Stimulated activated CD4-positive, alpha-beta T cell treated with anti-CD3 and anti-CD28 coated beads, Interleukin-15, amount 100 ng/mL, for 48 hours (primary cell): Measurements from ENCODE around the gene KCNQ1.
A peak's percentile ranks its signal among the peaks of the same experiment; 100 is the strongest.

ENCODE experiments used
- DNase-seq, 2 donors: peaks; one replicate each; pipeline ENCODE4 v3.0.0-alpha.2; 2020; ENCODE audit warnings: low read depth in 2 of 2

The KCNQ1 gene

DNA sequence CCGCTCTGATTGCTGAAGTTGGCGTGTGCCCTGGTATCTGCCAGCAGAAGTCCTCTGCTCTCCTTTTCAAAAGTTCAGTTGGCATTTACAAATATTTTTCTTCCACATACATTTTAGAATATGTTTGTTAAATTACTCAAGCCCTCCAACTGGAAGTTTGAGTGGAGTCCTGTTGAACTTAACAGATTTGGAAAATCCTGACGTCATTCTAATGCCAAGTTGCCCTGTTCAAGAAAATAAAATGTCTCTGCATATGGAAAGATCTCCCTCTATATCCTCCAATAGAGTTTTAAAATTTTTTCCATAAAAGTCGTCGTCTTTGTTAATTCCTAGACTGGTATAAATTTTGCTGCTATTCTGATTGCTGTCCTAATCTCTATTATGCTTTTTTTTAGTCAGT, 251.6 kb downstream of the KCNQ1 start:
- no peak for DNase-seq

DNA sequence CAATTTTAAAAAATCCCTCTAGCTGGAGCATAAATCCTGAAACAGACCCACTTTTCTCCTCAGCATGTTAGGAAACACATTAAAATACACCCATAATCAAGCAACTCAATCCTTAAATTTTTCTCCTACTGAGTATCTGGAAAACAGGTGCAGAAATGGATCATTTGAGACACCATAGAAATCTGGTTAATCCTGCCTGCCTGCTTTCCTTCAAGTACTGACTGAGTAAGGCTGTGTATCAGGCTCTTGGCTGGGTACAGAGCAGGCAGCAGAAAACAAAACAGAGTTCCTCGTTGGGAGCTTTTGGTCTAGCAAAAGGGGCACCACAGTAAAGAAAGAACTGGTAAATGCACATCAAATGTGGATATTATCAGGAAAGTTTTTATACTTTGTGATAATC, 253.1 kb downstream of the KCNQ1 start:
- no peak for DNase-seq

DNA sequence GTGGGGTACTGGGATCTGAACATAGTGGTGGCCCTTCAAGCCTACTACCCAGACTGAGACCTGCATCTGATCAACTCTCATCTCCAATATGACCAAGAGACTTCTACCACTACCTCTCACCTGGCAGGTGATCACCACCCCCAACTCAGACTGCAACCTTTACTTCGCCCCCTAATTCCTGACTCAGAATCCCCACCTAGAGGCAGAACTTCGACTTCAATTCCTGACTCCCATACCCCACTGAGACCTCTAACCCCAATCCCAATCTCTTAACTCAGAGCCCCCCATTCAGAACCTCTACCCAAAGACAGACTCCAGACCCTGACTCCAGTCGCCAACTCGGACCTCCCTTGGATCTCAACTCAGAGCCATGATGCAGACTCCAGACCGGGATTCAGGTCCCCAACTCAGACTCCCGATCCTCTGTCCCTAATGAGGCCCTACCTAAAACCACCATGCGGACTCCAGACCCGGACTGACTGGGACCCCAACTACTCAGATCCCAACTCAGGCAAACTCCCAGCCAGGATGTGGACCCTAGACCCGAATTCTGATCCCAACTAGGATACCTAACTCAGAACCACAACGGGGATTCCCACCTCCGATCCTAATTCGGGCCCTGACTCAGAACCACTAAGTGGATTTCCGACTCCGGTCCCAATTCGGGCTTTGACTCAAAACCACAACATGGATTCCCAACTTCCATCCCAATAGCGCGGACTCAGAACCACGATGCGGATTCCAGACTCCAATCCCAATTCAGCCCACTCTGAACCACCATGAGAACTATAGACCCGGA, 253.8 kb downstream of the KCNQ1 start:
- DNase-seq = no peak

DNA sequence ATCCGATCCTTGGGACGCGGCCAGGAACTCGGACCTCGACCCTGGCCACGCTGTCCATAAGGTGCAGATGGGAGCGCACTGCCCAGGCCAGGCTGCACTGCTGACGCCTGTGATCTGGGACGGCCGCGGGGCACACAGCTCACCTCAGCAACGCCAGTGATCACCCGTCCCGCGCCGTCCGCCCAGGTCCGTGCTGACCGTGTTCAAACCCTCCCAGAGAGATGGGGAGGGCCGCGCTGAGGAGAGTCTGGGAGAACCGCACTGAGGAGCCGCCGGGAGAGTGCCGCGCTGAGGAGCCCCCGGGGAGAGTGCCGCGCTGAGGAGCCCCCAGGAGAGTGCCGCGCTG, 254.3 kb downstream of the KCNQ1 start:
- no peak for DNase-seq

DNA sequence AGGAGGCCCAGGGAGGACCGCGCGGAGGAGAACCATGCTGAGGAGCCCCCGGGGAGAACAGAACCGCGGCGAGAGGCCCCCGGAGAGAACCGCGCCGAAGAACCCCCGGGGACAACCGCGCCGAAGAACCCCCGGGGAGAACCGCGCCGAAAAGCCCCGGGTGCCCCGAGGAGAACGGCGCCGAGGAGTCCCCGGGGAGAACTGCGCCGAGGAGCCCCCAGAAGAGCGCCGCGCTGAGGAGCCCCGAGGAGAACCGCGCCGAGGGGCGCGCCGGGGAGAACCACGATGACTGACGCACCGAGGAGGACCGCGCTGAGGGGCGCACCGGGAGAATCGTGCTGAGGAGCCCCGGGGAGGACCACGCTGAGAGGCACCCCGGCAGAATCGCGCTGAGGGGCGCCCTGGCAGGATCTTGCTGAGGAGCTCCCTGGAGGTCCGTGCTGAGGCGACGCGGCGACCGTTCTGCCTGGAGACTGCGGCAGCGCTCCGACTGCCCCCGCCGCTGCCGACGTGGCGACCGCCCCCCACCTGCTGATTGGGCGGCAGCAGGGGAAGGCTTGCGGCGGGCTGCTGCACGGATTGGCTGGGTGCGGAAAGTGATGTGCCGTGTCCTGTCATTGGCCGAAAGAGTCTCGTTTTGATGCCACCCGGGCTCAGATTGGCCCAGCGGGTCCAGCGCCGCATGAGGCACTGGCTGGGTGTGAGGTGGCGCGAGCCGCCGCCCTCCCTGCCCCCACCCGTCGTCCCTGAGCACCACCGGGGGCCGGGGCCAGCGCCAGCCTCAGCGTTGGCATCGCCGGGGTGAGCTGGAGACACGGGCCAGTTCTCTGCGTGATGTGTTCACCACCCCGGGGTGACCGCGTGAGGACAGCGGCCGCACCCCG, 255.0 kb downstream of the KCNQ1 start, which contains the start of gene KCNQ1OT1:
KCNQ1OT1 (minus strand) TSS at position 464 of the 884 bp plus-strand sequence.
- DNase-seq = peak; percentile 75 to 77

DNA sequence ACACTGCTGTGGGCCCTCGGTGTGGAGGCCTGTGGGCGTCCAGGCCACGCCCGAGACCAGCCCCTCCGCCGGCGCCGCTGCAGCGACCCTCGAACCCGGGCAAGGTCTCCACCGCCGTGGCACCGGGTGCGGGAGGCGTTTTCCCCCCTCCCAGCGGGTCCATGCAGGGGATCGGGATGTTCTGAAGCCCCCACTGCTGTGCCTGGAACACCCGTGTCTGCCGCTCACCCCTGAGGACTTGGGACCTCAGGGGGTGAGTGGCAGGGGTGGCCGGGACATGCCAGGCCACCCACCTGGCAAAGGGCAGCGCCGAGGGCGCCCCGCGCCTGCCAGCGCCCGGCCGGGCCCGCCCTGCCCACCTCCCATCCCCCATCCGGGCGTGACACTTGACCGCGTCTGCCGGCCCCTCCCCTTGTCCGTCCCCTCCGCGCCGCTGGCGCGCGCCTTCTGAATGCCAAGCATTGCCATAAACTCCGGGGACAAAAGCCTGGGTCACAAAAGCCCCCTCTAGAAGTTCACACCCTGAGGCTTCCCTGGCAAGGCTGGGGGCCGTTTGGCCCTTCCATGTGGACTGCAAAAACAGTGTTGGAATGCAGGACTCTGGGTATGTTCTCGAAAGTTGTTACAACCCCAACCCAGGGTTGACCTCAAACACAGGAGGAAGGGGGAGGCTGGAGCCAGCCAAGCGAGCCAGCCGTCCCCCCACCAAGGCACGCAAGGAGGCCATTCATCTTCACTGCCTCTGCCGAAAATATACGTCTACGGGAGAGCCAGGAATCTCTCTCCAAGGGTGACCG, 255.8 kb downstream of the KCNQ1 start:
- peak in 1 of 2 donors; percentile 14 for DNase-seq

DNA sequence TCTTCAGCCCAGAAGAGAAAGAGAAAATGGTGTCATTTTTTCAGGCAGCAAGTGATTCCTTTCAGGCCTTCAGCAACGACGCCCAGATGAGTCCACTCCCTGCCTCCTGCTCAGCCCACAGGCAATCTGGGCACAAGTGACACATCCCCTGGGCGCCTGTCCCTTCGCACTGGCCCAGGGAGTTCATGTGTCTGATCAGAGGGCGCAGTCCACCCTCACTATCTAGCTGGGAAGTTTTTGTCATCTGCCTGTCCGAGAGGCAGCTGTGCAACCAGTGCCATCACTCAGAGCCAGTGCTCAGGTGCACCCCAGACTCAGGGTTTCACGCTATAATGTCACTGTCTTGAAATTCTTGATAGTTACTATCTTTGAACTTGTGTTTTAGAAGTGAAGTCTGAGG, 256.4 kb downstream of the KCNQ1 start:
- DNase-seq = no peak

DNA sequence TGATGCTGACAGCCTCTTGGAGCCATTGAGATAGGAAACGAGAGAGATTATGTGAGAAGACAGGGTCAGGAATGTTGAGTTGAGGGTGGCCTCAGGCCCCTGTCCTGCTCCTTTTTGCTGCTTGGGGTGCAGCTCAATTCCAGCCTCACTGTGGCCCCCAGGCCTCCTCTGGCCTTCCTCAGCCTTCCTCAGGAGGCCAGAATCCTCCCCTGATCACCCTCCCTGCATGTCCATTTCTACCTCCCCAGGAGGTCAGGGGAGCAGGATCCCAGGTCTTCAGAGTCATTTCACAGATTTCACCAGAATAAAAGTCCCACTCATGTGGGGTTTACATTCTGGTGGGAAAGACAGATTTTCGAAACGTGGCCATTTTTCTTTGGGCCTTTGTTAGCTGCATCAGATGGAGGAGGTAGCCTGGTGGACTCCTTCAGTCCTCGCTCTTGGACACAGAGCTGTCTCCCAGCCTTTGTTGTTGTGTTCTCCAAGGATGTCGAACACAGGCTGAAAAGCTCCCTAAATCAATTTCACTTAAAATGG, 257.2 kb downstream of the KCNQ1 start:
- DNase-seq = no peak

DNA sequence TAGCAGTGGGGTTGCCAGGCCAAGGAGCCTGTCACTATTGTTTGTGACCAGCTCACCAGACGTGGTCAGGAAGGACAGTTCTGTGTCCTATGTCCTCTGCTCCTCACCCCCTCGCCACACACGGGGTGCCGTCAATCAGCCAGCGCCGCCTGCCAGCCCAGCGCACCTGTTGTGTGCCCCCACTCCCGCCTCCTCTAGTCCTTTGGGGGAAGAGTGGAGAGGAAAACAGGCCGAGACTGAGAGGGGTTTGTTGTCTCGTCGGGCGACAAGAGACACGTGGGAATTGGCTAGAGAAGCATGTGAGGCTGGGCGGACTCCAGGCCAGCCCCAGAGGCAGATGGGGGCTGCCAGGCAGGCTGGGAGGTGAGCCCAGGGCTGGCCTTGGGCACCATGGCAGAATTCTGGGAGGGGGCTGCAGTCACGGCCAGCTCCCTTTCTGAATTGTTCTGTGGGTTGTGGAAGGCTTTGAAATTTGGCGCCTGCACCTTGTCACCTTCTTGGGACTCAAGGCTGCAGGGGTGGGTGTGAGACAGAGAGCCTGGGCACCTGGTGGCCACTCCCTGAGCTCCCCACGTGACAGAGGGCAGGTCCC, 258.1 kb downstream of the KCNQ1 start:
- DNase-seq = no peak

DNA sequence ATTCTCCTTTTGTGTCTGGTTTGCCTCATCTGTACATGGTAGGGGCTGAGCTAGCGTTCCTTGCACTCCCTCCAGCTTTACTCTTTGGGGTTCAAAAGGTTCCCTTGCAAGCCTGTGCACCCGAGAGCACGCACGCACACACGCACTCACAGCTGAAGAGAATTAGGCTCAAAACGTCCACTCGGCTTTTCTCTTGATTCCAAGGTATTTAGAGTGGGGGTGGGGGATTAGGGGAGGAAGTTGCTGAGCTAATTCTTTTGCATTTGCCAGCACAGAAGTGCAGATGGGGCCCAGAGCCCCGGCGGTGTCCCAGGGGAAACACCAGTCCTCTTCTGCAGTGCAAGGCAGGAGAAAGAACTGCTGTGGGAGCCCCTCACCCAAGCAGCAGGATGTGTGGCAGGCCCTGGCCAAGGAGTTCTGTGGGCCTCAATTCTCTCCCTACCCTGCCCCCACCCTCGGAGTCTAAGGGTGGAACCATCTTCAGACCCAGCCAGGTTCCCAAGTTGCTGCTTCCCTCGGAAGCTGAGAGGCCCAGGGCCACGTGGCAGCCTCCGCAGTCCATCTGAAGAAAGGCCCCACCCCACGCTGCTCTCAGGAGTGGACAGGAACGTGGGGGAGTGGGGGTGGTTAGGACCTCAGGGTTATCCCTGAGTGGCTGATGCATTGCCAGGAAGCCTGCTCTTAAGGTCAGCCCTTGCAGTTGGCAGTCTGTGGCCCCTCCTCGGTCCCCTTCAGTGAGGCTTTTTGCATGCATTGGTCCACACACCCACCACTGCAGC, 258.7 kb downstream of the KCNQ1 start:
- DNase-seq = no peak

DNA sequence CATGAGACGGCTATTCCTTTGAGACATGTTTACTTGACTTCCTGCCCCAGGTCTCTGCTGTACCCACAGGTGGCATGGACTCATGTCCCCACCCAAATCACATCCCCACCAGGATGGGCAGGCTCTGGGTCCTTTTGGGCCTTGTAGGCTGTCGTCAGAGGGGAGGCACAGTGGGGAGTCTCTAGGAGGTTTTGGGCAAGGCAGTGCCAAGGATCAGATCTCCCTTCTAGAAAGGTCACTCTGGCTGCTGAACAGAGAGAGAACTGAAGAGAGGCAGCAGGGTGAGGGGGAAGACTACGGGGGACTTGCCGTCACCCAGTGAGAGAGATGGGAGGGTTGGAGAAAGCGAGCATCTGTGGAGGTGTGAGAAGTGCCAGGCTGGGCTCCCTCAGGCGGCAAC, 259.5 kb downstream of the KCNQ1 start:
- DNase-seq = no peak

DNA sequence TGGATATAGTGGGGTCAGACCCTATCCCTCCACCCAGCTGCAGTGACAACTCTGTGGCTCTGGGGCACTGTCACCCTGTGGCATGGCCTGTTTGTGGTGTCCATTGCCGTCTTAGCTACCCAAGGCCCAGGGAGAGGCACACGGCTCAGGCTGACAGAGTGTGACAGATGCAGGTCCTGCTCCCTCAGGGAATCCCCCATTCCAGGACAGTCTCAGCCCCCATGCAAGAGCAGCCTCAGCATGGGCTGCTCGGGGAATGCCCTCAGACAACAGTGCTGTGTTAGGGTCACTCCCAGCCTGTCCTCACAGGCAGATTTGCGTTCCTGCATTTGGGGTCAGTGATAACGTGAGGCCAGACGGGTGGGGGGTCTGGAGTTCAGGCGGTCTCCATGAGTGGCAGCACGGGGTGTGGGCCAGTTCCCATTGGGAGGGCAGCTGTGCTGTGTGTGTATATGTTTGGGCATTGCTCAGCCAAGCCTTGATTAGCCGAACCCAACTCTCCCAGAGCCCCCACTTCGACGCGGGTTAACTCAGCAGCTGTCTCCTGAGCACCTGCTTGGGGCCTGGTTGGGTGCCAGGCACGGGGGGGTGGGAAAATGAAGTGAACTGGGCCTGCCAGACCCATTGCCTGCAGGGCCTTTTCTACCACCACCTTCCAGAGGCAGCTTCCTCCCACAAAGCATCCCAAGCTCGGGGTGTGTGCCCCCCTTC, 260.2 kb downstream of the KCNQ1 start:
- no peak for DNase-seq

DNA sequence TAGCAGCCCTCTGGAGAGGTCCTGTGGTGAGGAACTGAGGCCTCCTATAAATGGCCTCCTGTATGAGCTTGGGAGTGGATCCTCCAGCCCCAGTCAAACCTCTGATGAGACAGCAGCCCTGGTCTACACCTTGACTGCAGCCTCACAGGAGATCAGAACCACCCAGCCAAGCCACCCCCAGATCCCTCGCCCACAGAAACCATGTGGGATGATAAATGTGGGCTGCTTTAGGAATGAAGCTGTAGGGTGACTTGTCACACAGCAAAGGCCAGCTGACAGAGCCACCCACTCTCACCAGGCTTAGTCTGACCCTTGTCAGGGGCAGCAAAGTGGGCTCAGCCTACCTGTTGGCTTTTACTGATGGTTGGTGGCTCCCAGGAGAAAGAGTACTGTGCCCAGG, 261.5 kb downstream of the KCNQ1 start:
- DNase-seq = no peak

DNA sequence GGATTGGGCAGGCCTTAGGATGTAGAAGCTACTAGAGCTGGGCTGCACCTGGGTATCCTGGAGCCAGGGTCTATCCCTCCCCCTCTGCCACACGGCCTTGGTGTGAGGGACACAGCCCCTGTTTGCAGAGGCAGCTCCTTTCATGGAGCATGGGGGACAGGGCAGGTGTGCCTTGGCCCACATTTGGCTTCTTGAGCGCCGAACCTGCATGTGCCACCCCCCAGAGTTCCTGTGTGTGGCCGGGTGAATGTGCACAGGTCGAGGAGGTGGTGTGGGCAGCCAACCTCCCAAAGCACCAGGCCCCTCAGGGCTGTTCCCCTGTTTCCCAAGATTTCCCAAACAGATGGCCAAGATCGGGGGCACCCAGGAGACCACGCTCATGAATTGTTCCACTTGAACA, 262.9 kb downstream of the KCNQ1 start:
- DNase-seq = no peak

DNA sequence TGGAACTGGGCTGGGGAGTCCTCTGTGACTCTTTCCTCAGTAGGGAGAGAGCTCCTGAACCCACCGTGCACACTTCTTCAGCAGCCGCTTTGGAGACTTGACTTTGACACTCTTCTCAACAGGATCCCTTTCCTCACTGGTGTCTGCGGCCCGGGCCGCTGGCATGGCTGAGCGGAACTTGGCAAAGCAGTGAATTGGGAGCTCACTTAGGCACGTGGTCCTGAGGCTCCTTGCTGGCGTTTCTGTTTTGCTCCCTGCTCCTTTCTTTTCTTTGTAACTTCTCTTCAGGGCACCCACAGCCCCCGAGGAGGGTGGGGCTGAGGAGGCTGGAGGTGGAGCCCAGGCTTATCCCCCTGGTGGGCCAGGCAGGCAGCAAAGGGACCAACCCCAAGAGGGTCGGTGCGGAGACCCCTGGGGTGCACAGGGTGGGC, 263.4 kb downstream of the KCNQ1 start:
- DNase-seq = no peak

DNA sequence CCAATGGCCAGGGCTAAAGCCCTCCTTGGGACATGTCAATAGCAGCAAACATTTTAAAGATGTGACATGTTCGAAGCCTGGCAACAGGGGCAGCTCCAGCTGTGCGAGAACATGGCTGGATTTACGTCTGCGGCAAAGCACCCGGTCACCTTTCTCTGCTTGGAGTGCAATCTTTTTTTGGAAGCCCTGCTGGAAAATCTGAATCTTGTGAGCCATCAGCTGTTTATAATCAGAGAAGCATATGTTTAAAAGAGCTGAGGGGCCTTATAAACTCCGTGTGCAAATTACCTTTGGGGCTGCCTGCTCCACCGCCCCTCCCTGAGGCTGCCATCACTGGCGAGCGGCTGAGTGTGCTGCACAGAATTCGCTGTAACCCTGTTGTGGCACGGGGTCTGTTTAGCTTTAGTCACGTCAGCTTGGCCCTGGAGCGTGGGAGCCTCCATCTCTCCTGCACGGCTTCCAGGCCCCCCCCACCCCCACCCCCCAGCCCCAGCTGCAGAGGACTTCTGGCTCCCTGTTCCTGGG, 264.0 kb downstream of the KCNQ1 start:
- no peak for DNase-seq

DNA sequence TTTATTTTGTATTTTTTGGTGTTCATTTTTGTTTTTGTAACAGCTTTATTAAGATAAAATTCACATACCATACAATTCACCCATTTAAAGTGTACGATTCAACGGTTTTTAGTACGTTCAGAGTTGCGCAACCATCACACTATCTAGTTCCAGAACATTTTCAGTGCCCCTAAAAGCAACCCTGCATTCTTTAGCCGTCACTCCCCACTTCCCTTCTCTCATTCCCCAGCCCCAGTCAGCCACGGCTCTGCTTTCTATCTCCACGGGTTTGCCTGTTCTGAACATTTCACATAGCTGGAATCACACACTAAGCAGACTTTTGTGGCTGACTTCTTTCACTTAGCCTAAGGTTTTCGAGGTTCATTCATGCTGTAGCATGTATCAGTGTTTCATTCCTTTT, 264.6 kb downstream of the KCNQ1 start:
- DNase-seq = no peak

DNA sequence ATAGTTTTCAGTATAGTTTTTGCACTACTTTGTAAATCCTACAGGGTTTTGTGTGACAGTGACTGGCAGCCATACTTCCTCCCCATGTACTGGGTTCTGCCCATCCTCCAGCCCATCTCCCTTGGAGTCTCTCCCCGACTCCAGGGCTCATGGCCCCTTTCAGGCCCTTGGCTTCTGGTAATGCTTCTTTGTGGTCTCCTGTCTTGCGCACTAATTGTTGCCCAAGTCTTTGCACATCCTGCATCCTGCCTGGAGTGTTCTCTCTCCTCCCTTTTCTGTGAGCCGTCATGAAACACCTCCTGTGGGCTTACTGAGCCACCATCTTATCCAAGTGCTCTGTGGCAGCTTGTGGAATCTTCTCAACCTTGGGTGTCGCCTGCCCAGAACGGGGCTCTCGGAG, 266.4 kb downstream of the KCNQ1 start:
- no peak for DNase-seq

DNA sequence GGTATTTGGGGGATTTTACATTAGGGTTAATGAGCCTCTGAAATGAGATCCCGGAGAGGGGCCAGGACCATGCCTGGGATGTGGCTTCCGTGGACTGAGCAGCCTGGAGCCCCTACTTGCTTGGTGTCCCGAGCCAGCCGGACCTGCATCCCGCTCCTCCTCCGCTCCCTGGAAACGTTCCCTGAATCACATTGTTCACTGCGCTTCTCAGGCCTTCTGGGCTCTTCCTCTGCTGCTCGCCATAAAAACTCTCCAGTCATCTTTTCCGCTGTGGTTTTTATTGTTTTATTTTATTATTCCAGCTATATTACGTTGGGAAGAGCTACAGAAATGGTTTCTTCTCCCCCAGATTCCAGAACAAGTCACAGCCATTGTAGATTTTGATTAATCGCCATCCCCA, 268.3 kb downstream of the KCNQ1 start:
- no peak for DNase-seq
